GM23338 (cell line): Measurements from ENCODE around the gene SLC9A9. TPM values are rescaled to one million over a fixed set of nuclear protein-coding genes. Genes with fewer than 3 reads are reported as not detected.

ENCODE experiments used
- ATAC-seq: fragments of 200-7000 bp; cut with Tn5 transposase; 3 replicates; pipeline ENCODE4 v1.9.1; 2020
- DNase-seq: peaks from one replicate; pipeline ENCODE4 v3.0.0-alpha.2; 2015; ENCODE audit warnings: low spot score
- H2AFZ ChIP-seq: fragments of 200-600 bp; sonication (generic); 2 replicates; pipeline ENCODE4 v1.8.0; 2016; ENCODE audit warnings: antibody characterized with exemption, mild to moderate bottlenecking, moderate library complexity
- H3F3A ChIP-seq: fragments of 200-600 bp; sonication (generic); replicated peaks from 2 replicates; pipeline ENCODE4 v1.8.0; 2017; ENCODE audit warnings: antibody characterized with exemption, mixed run types, low read depth
- H3K27ac ChIP-seq: fragments of 200-600 bp; sonication (generic); 2 replicates; pipeline ENCODE4 v1.6.1; 2016; ENCODE audit warnings: low read depth
- H3K27me3 ChIP-seq: fragments of 200-600 bp; sonication (generic); 2 replicates; pipeline ENCODE4 v1.8.0; 2016; ENCODE audit warnings: mild to moderate bottlenecking, mixed run types, moderate library complexity; ENCODE audit not compliant: insufficient read depth
- H3K36me3 ChIP-seq: fragments of 200-600 bp; sonication (generic); 2 replicates; pipeline ENCODE4 v1.8.0; 2016; ENCODE audit warnings: mild to moderate bottlenecking; ENCODE audit not compliant: insufficient read depth
- H3K4me1 ChIP-seq: fragments of 200-600 bp; sonication (generic); 2 replicates; pipeline ENCODE4 v1.8.0; 2016; ENCODE audit warnings: mild to moderate bottlenecking, moderate library complexity; ENCODE audit not compliant: insufficient read depth
- H3K4me2 ChIP-seq: fragments of 200-600 bp; sonication (generic); 2 replicates; pipeline ENCODE4 v1.7.1; 2017; ENCODE audit warnings: mixed run types
- H3K4me3 ChIP-seq: fragments of 200-600 bp; sonication (generic); 2 replicates; pipeline ENCODE4 v1.6.1; 2016; ENCODE audit warnings: mixed run types
- H3K79me2 ChIP-seq: fragments of 200-600 bp; sonication (generic); replicated peaks from 2 replicates; pipeline ENCODE4 v1.8.0; 2017; ENCODE audit warnings: mild to moderate bottlenecking; ENCODE audit not compliant: insufficient read depth
- H3K9me2 ChIP-seq: fragments of 200-600 bp; sonication (generic); 2 replicates; pipeline ENCODE4 v1.8.0; 2017; ENCODE audit not compliant: insufficient read depth
- H4K20me1 ChIP-seq: fragments of 200-600 bp; sonication (generic); replicated peaks from 2 replicates; pipeline ENCODE4 v1.8.0; 2017; ENCODE audit warnings: mild to moderate bottlenecking; ENCODE audit not compliant: insufficient read depth
- H3K27ac Mint-ChIP-seq: 2 replicates; pipeline ENCODE4 v1.8.0; 2020; ENCODE audit warnings: inconsistent platforms, mild to moderate bottlenecking, moderate library complexity, mixed read lengths
- H3K27me3 Mint-ChIP-seq: 3 replicates; pipeline ENCODE4 v1.8.0; 2022; ENCODE audit warnings: low read depth, mild to moderate bottlenecking, moderate library complexity, mixed read lengths, inconsistent platforms; ENCODE audit not compliant: insufficient read depth, poor library complexity
- H3K36me3 Mint-ChIP-seq: 3 replicates; pipeline ENCODE4 v1.8.0; 2021; ENCODE audit warnings: low read depth, mild to moderate bottlenecking, inconsistent platforms, moderate library complexity, mixed read lengths
- H3K4me1 Mint-ChIP-seq: 3 replicates; pipeline ENCODE4 v1.8.0; 2020; ENCODE audit warnings: mild to moderate bottlenecking, inconsistent platforms, mixed read lengths
- H3K4me3 Mint-ChIP-seq: 3 replicates; pipeline ENCODE4 v1.8.0; 2021; ENCODE audit warnings: moderate library complexity, mild to moderate bottlenecking, inconsistent platforms, mixed read lengths
- H3K9me3 Mint-ChIP-seq: 3 replicates; pipeline ENCODE4 v1.8.0; 2020; ENCODE audit warnings: moderate library complexity, mild to moderate bottlenecking, inconsistent platforms, mixed read lengths
- CREB1 ChIP-seq: fragments of 250-450 bp; sonication (Bioruptor Pico); IDR thresholded peaks from 2 replicates; pipeline ENCODE4 v1.5.0; 2020; ENCODE audit warnings: low read depth, mild to moderate bottlenecking, moderate library complexity
- EZH2 ChIP-seq: fragments of 200-600 bp; sonication (generic); IDR thresholded peaks from one replicate; pipeline ENCODE4 v1.8.0; 2017; ENCODE audit warnings: antibody characterized with exemption, mild to moderate bottlenecking, low read depth; ENCODE audit not compliant: unreplicated experiment
- EZH2phosphoT487 ChIP-seq: fragments of 200-600 bp; sonication (generic); IDR thresholded peaks from one replicate; pipeline ENCODE4 v1.8.1; 2018; ENCODE audit warnings: antibody characterized with exemption; ENCODE audit not compliant: unreplicated experiment
- JUNB ChIP-seq: IDR thresholded peaks from one replicate; pipeline ENCODE4 v1.6.1; 2016; ENCODE audit warnings: antibody characterized with exemption; ENCODE audit not compliant: unreplicated experiment
- NANOG ChIP-seq: IDR thresholded peaks from 2 replicates; pipeline ENCODE4 v1.6.1; 2016; ENCODE audit warnings: antibody characterized with exemption, borderline replicate concordance
- POLR2AphosphoS5 ChIP-seq: IDR thresholded peaks from 2 replicates; pipeline ENCODE4 v1.6.1; 2016; ENCODE audit warnings: antibody characterized with exemption, low read depth
- REST ChIP-seq: IDR thresholded peaks from one replicate; pipeline ENCODE4 v1.6.1; 2018; ENCODE audit warnings: antibody characterized with exemption; ENCODE audit not compliant: unreplicated experiment
- STAT1 ChIP-seq: IDR thresholded peaks from one replicate; pipeline ENCODE4 v1.6.1; 2016; ENCODE audit warnings: antibody characterized with exemption; ENCODE audit not compliant: unreplicated experiment
- ZNF114 ChIP-seq: fragments of 250-450 bp; sonication (Bioruptor Pico); IDR thresholded peaks from 2 replicates; pipeline ENCODE4 v1.5.0; 2020; ENCODE audit warnings: mild to moderate bottlenecking, moderate library complexity
- ZNF331 ChIP-seq: fragments of 250-450 bp; sonication (Bioruptor Pico); IDR thresholded peaks from 2 replicates; pipeline ENCODE4 v1.5.0; 2020; ENCODE audit warnings: low read depth, mild to moderate bottlenecking, moderate library complexity
- ZNF462 ChIP-seq: fragments of 250-450 bp; sonication (Bioruptor Pico); IDR thresholded peaks from 2 replicates; pipeline ENCODE4 v1.5.0; 2020; ENCODE audit warnings: mild to moderate bottlenecking, moderate library complexity
- polyA plus RNA-seq: library from polyadenylated mRNA; unstranded; fragments of >200 nt; fragmentation: Nextera tagmentation; extraction: Ambion mirVana; gene quantifications from 2 replicates; pipeline ENCODE4 v1.2.1, GENCODE V29; 2016
- total RNA-seq: library from RNA; depleted of rRNA; stranded (reverse); fragments of >200 nt; shearing (Covaris generic); gene quantifications from 2 replicates; pipeline ENCODE4 v1.2.3, GENCODE V29; 2014
- TF ChIP-seq, protein P1 (sequence below), 2 experiments: fragments of 200-600 bp in 1 of 2; sonication (generic) in 1 of 2; conservative IDR thresholded peaks; 2 replicates each; pipeline versions ENCODE4 v1.5.1 to v1.6.1; 2016 to 2017; ENCODE audit warnings: antibody characterized with exemption in 2 of 2, low read depth in 2 of 2, mild to moderate bottlenecking in 2 of 2, moderate library complexity in 1 of 2
- TF ChIP-seq, protein P2 (sequence below): IDR thresholded peaks from 2 replicates; pipeline ENCODE4 v1.6.1; 2016; ENCODE audit warnings: antibody characterized with exemption

The SLC9A9 gene
- total and polyA plus RNA-seq, 2 experiments from 2014 or later: 1.3 to 1.6 TPM

GRCh38 chr3:143286392-143287010 lies 561.8 kb downstream of the SLC9A9 start:
- Mint-ChIP-seq H3K36me3 (no peaks in the 10 kb centered on the region), H3K9me3 (no peaks in the 10 kb centered on the region), H3K4me1 (no peaks in the 10 kb centered on the region), H3K4me3 (no peak overlapping the region), H3K27me3 (peaks cover 2% of the 10 kb centered on the region), H3K27ac (no peak overlapping the region)
- Histone ChIP-seq H2AFZ (no peak overlapping the region), H3K4me3 (no peak overlapping the region), H3K36me3 (no peaks in the 10 kb centered on the region), H3F3A (no peaks in the 10 kb centered on the region), H3K27ac (no peak overlapping the region), H3K27me3 (no peaks in the 10 kb centered on the region), H3K4me2 (no peak overlapping the region), H3K79me2 (no peaks in the 10 kb centered on the region), H4K20me1 (no peaks in the 10 kb centered on the region), H3K9me2 (0 out of 2 replicates have a peak, but pooled peaks cover 9% of the 10 kb centered on the region), H3K4me1 (no peaks in the 10 kb centered on the region)
- no peak for DNase-seq
- no peak for ATAC-seq
- TF ChIP-seq EZH2phosphoT487 (no peak), ZNF462 (CRISPR knock-in tag) (no peak), ZNF331 (CRISPR knock-in tag) (no peak), STAT1 (no peak), CREB1 (CRISPR knock-in tag) (no peak), JUNB (no peak), REST (no peak), POLR2AphosphoS5 (no peak), NANOG (no peak), ZNF114 (CRISPR knock-in tag) (no peak), EZH2 (no peak)
- TF ChIP-seq, protein P1, sequence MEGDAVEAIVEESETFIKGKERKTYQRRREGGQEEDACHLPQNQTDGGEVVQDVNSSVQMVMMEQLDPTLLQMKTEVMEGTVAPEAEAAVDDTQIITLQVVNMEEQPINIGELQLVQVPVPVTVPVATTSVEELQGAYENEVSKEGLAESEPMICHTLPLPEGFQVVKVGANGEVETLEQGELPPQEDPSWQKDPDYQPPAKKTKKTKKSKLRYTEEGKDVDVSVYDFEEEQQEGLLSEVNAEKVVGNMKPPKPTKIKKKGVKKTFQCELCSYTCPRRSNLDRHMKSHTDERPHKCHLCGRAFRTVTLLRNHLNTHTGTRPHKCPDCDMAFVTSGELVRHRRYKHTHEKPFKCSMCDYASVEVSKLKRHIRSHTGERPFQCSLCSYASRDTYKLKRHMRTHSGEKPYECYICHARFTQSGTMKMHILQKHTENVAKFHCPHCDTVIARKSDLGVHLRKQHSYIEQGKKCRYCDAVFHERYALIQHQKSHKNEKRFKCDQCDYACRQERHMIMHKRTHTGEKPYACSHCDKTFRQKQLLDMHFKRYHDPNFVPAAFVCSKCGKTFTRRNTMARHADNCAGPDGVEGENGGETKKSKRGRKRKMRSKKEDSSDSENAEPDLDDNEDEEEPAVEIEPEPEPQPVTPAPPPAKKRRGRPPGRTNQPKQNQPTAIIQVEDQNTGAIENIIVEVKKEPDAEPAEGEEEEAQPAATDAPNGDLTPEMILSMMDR (conservative IDR thresholded peaks at IDR 0.05; ENCODE audit: low read depth in 2 of 2): no peak
- TF ChIP-seq, protein P2, sequence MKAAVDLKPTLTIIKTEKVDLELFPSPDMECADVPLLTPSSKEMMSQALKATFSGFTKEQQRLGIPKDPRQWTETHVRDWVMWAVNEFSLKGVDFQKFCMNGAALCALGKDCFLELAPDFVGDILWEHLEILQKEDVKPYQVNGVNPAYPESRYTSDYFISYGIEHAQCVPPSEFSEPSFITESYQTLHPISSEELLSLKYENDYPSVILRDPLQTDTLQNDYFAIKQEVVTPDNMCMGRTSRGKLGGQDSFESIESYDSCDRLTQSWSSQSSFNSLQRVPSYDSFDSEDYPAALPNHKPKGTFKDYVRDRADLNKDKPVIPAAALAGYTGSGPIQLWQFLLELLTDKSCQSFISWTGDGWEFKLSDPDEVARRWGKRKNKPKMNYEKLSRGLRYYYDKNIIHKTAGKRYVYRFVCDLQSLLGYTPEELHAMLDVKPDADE: no peak
